Panc1 (cell line): ENCODE data around the gene MSMB. TPM values are rescaled to one million over a fixed set of nuclear protein-coding genes. Genes with fewer than 3 reads are reported as not detected.
"Not testable (repeated sequence)": the region's sequence is repeated elsewhere in the genome, so short reads cannot be mapped to it uniquely, and the experiment has no call there.

ENCODE experiments used
- ATAC-seq: fragments of 200-7000 bp; cut with Tn5 transposase; 2 replicates; pipeline ENCODE4 v1.9.1; 2020; ENCODE audit warnings: mild to moderate bottlenecking, moderate library complexity
- BruUV-seq: library from RNA; stranded (reverse); fragments of 400-500 nt; replicated peaks from 2 replicates; lab custom pipeline; 2021; lab: Mats Ljungman, UMichigan
- CTCF ChIA-PET: fragments of 300-600 bp; sonication (Branson Sonifier 250); formaldehyde crosslinking; loops from one replicate; lab custom pipeline; 2022; ENCODE audit warnings: antibody characterized with exemption; lab: Charles Lee
- POLR2A ChIA-PET: fragments of 300-600 bp; sonication (Branson Sonifier 250); formaldehyde crosslinking; loops from one replicate; lab custom pipeline; 2022; ENCODE audit warnings: antibody characterized with exemption; lab: Charles Lee
- DNase-seq: peaks from one replicate; pipeline ENCODE4 v3.0.0-alpha.2; 2010; ENCODE audit warnings: low read depth, low spot score
- H3K27ac ChIP-seq: 2 replicates; pipeline ENCODE4 v1.5.1; 2011; ENCODE audit warnings: mild to moderate bottlenecking, low read length, inconsistent platforms
- H3K27me3 ChIP-seq: fragments of 200-500 bp; sonication (Bioruptor generic); 2 replicates; pipeline ENCODE4 v1.6.0; 2014; ENCODE audit warnings: low read length, inconsistent platforms; ENCODE audit not compliant: control insufficient read depth, insufficient read depth
- H3K36me3 ChIP-seq: fragments of 200-500 bp; sonication (Bioruptor generic); 2 replicates; pipeline ENCODE4 v1.5.1; 2014; ENCODE audit warnings: inconsistent platforms, mild to moderate bottlenecking, low read length, moderate library complexity; ENCODE audit not compliant: control insufficient read depth, insufficient read depth
- H3K4me1 ChIP-seq: 2 replicates; pipeline ENCODE4 v1.5.1; 2011; ENCODE audit warnings: inconsistent platforms, mild to moderate bottlenecking, low read length, moderate library complexity; ENCODE audit not compliant: control insufficient read depth, insufficient read depth
- H3K4me3 ChIP-seq, 2 experiments: 2 replicates each; pipeline ENCODE4 v1.5.1; 2011 to 2012; ENCODE audit warnings: low read depth in 2 of 2, low read length in 2 of 2, mild to moderate bottlenecking in 2 of 2, inconsistent platforms in 1 of 2, moderate library complexity in 1 of 2
- H3K9me3 ChIP-seq: fragments of 200-500 bp; sonication (Bioruptor generic); 2 replicates; pipeline ENCODE4 v1.5.1; 2014; ENCODE audit warnings: low read depth, mild to moderate bottlenecking, inconsistent platforms, low read length, moderate library complexity; ENCODE audit not compliant: control insufficient read depth, insufficient read depth
- POLR2AphosphoS5 ChIP-seq: IDR thresholded peaks from 2 replicates; pipeline ENCODE4 v1.6.1; 2012; ENCODE audit warnings: mild to moderate bottlenecking, low read depth, low read length, moderate library complexity
- SIN3A ChIP-seq: IDR thresholded peaks from 2 replicates; pipeline ENCODE4 v1.6.1; 2012; ENCODE audit warnings: low read depth, mild to moderate bottlenecking, low read length, moderate library complexity, borderline replicate concordance; ENCODE audit not compliant: insufficient read depth
- TCF7L2 ChIP-seq: IDR thresholded peaks from 2 replicates; pipeline ENCODE4 v1.6.1; 2011; ENCODE audit warnings: mild to moderate bottlenecking, low read depth, low read length, inconsistent platforms
- in situ Hi-C: cut with HindIII; loops from 2 replicates; pipeline ENCODE4 v1.10.0; 2016; ENCODE audit warnings: low sequenced_read_pairs, low pct_unique_long_range_greater_than_20kb
- intact Hi-C: fragments of 100-400 bp; cut with micrococcal nuclease; formaldehyde crosslinking; loops from one replicate; pipeline ENCODE4 v1.10.0; 2022; ENCODE audit not compliant: unreplicated experiment
- total RNA-seq: library from RNA; stranded (reverse); gene quantifications from one replicate; pipeline ENCODE4 v1.2.1, GENCODE V29; 2021; ENCODE audit not compliant: unreplicated experiment
- TF ChIP-seq, protein P1 (sequence below), 2 experiments: IDR thresholded peaks; 2 replicates each; pipeline ENCODE4 v1.6.1; 2011 to 2012; ENCODE audit warnings: low read depth in 2 of 2, control low read depth in 1 of 2, low read length in 1 of 2, mild to moderate bottlenecking in 1 of 2, moderate library complexity in 1 of 2; ENCODE audit not compliant: insufficient read depth in 1 of 2
- TF ChIP-seq, protein P2 (sequence below): fragments of 450-650 bp; IDR thresholded peaks from 2 replicates; pipeline ENCODE4 v1.5.1; 2017; ENCODE audit warnings: mild to moderate bottlenecking

The MSMB gene
- total RNA-seq, 1 experiment from 2014 or later = not detected

DNA sequence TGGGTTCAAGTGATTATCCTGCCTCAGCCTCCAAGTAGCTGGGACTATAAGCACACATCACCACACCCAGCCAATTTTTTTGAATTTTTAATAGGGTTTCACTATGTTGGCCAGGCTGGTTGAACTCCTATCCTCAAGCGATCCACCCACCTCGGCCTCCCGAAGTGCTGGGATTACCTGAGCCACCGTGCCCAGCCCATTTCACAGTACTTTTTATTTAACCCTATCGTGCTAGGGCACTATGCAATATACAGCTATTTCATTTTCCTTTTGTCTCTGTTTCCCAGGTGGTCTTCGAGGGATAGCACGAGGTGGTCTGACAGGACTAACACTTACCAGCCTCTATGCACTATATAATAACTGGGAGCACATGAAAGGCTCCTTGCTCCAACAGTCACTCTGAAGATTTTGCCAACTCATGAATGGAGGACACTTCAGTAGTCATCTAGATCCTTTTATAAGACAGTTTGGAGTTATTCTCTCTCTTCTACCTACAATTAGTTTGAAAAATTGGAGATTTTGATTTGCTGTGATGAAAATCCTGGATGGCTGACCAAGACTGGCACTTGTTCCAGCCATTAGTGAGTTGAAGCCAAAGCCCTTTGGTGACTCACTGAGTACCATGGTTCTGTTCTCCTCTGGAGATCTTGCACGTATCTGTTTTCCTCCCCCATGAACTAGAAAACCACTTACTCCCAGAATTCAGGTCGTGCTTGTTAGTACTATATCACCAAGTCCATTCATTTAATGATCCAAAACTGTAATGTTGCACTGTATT is 43.0 kb downstream of the MSMB start:
- POLR2A ChIA-PET = no interaction called here
- Histone ChIP-seq H3K4me1 (no peaks in the 10 kb centered on the region), H3K36me3 (peaks cover 28% of the 10 kb centered on the region), H3K27me3 (no peaks in the 10 kb centered on the region), H3K9me3 (no peaks in the 10 kb centered on the region), H3K27ac (no peak overlapping the region), H3K4me3 (no peak overlapping the region)
- TF ChIP-seq, protein P1, sequence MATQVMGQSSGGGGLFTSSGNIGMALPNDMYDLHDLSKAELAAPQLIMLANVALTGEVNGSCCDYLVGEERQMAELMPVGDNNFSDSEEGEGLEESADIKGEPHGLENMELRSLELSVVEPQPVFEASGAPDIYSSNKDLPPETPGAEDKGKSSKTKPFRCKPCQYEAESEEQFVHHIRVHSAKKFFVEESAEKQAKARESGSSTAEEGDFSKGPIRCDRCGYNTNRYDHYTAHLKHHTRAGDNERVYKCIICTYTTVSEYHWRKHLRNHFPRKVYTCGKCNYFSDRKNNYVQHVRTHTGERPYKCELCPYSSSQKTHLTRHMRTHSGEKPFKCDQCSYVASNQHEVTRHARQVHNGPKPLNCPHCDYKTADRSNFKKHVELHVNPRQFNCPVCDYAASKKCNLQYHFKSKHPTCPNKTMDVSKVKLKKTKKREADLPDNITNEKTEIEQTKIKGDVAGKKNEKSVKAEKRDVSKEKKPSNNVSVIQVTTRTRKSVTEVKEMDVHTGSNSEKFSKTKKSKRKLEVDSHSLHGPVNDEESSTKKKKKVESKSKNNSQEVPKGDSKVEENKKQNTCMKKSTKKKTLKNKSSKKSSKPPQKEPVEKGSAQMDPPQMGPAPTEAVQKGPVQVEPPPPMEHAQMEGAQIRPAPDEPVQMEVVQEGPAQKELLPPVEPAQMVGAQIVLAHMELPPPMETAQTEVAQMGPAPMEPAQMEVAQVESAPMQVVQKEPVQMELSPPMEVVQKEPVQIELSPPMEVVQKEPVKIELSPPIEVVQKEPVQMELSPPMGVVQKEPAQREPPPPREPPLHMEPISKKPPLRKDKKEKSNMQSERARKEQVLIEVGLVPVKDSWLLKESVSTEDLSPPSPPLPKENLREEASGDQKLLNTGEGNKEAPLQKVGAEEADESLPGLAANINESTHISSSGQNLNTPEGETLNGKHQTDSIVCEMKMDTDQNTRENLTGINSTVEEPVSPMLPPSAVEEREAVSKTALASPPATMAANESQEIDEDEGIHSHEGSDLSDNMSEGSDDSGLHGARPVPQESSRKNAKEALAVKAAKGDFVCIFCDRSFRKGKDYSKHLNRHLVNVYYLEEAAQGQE (IDR thresholded peaks at IDR 0.05; ENCODE audit: insufficient read depth in 1 of 2, low read depth in 2 of 2, low read length in 1 of 2) = no peak
- TF ChIP-seq TCF7L2 = no peak
- TF ChIP-seq POLR2AphosphoS5 = no peak
- TF ChIP-seq, protein P2, sequence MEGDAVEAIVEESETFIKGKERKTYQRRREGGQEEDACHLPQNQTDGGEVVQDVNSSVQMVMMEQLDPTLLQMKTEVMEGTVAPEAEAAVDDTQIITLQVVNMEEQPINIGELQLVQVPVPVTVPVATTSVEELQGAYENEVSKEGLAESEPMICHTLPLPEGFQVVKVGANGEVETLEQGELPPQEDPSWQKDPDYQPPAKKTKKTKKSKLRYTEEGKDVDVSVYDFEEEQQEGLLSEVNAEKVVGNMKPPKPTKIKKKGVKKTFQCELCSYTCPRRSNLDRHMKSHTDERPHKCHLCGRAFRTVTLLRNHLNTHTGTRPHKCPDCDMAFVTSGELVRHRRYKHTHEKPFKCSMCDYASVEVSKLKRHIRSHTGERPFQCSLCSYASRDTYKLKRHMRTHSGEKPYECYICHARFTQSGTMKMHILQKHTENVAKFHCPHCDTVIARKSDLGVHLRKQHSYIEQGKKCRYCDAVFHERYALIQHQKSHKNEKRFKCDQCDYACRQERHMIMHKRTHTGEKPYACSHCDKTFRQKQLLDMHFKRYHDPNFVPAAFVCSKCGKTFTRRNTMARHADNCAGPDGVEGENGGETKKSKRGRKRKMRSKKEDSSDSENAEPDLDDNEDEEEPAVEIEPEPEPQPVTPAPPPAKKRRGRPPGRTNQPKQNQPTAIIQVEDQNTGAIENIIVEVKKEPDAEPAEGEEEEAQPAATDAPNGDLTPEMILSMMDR = no peak
- no peak for TF ChIP-seq SIN3A
- TSS peak; percentile 54 for BruUV-seq
- ATAC-seq = no peak; the same call in 1 of the 2 replicates
- CTCF ChIA-PET = no interaction called here
- intact Hi-C loops = no loop called here
- no peak for DNase-seq
- in situ Hi-C loops = no loop called here

DNA sequence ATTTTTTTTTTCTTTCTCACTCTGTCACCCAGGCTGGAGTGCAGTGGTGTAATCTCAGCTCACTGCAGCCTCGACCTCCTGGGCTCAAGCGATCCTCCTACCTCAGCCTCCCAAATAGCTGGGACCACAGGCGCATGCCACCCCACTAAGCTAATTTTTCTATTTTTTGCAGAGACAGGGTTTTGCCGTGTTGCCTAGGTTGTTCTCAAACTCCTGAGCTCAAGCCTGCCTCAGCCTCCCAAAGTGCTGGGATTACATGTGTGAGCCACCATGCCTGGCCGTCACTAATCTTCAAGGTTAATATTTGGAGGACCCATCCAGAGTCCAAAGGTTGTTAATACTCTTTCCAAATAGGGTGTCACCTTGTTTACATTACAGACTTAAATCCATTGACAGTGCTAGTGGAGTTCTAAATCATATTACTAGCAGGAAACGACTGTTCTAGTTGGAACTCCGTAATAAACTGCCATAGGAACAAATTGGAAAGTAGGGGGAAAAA is 43.8 kb downstream of the MSMB start:
- peaks cover 27% of the 10 kb centered on the region for H3K36me3 ChIP-seq
- CTCF ChIA-PET, H3K4me1 ChIP-seq, H3K9me3 ChIP-seq, ATAC-seq, intact Hi-C loops, DNase-seq, H3K27ac ChIP-seq, H3K4me3 ChIP-seq, in situ Hi-C loops, BruUV-seq, H3K27me3 ChIP-seq: not testable (repeated sequence)
- POLR2A ChIA-PET = interaction anchor here (0.7 kb wide), 1 partner anchor 408 kb away, joined by 3 read pairs; no protein-coding TSS in a partner anchor

DNA sequence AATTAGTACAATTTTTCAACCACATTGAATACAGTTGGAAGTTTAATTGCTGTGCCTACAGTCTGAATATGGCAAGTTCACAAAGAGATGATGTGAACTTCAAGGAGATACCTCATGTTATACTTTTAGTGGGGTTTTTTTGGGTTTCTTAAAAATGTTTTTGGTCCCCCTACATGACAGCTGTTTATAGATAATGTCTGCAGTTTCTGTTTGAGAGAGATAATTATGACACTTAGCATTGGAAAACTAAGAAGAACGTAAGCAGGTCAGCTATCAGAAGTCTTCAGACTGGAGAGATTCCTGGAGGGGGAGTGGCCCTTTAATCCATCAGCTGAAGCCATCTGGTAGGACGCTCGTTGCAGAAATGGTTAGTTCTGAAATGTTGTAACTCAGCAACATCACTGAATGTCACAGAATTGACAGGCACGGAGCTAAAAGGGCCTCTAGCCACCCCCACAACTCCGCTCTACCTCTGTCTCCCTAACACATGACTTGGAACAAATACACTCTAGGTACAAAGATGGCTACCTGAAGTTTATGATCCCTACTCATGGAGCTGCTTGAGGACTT is 44.8 kb downstream of the MSMB start:
- intact Hi-C loops = no loop called here
- Histone ChIP-seq H3K4me3 (no peak overlapping the region), H3K36me3 (peaks cover 24% of the 10 kb centered on the region), H3K4me1 (no peaks in the 10 kb centered on the region), H3K27ac (no peak overlapping the region), H3K9me3 (no peaks in the 10 kb centered on the region), H3K27me3 (no peaks in the 10 kb centered on the region)
- in situ Hi-C loops = no loop called here
- ChIA-PET CTCF (no interaction called here), POLR2A (no interaction called here)
- TF ChIP-seq, protein P2 = no peak
- TF ChIP-seq SIN3A (no peak), POLR2AphosphoS5 (no peak), TCF7L2 (no peak)
- TF ChIP-seq, protein P1 (IDR thresholded peaks at IDR 0.05; ENCODE audit: insufficient read depth in 1 of 2, low read depth in 2 of 2, low read length in 1 of 2) = no peak
- ATAC-seq (no peak), DNase-seq (no peak)
- BruUV-seq = no TSS peak
